OCI-LY3 (cell line): ENCODE results near the gene RPS27.

ENCODE experiments used
- H2AFZ ChIP-seq: fragments of 200-600, 300-600 bp; shearing (Covaris generic); 2 replicates; pipeline ENCODE4 v1.6.0; 2014; ENCODE audit warnings: antibody characterized with exemption, low read depth, low read length
- H3K27ac ChIP-seq: fragments of 200-600, 300-600 bp; sonication (generic); 2 replicates; pipeline ENCODE4 v1.5.1; 2014; ENCODE audit warnings: mild to moderate bottlenecking, low read length, moderate library complexity, mixed read lengths
- H3K27me3 ChIP-seq: fragments of 200-600, 300-600 bp; sonication (generic); 2 replicates; pipeline ENCODE4 v1.6.1; 2014; ENCODE audit warnings: low read depth, low read length, mixed read lengths
- H3K36me3 ChIP-seq: fragments of 200-600, 300-600 bp; sonication (generic); replicated peaks from 2 replicates; pipeline ENCODE3; 2014; ENCODE audit warnings: low read depth, low read length, mixed read lengths
- H3K4me1 ChIP-seq: fragments of 300-600, 200-600 bp; sonication (generic); 2 replicates; pipeline ENCODE4 v1.6.1; 2014; ENCODE audit warnings: low read length, mixed read lengths
- H3K4me2 ChIP-seq: fragments of 200-600, 300-600 bp; sonication (generic); 2 replicates; pipeline ENCODE4 v1.6.1; 2014; ENCODE audit warnings: low read length, mixed read lengths
- H3K4me3 ChIP-seq: fragments of 300-600, 200-600 bp; sonication (generic); 2 replicates; pipeline ENCODE4 v1.5.1; 2014; ENCODE audit warnings: antibody characterized with exemption, mild to moderate bottlenecking, low read length, moderate library complexity
- H3K79me2 ChIP-seq: fragments of 300-600, 200-600 bp; shearing (Covaris generic); 2 replicates; pipeline ENCODE4 v1.6.1; 2014; ENCODE audit warnings: mild to moderate bottlenecking, low read length, mixed read lengths
- H3K9ac ChIP-seq: fragments of 300-600, 200-600 bp; shearing (Covaris generic); 2 replicates; pipeline ENCODE4 v1.6.0; 2014; ENCODE audit warnings: mild to moderate bottlenecking, low read length, moderate library complexity
- H3K9me3 ChIP-seq: fragments of 200-600, 300-600 bp; shearing (Covaris generic); 2 replicates; pipeline ENCODE4 v1.6.1; 2014; ENCODE audit warnings: low read length, mixed read lengths; ENCODE audit not compliant: insufficient read depth
- H4K20me1 ChIP-seq: fragments of 200-600, 300-600 bp; sonication (generic); 2 replicates; pipeline ENCODE4 v1.6.1; 2016; ENCODE audit warnings: low read length, mixed read lengths; ENCODE audit not compliant: insufficient read depth
- EZH2phosphoT487 ChIP-seq: fragments of 200-600 bp; shearing (Covaris generic); IDR thresholded peaks from 2 replicates; pipeline ENCODE4 v1.6.1; 2018; ENCODE audit warnings: antibody characterized with exemption, mixed run types, low read depth
- TF ChIP-seq, protein P1 (sequence below): fragments of 200-600, 300-600 bp; sonication (generic); IDR thresholded peaks from 2 replicates; pipeline ENCODE4 v1.5.1; 2014; ENCODE audit warnings: antibody characterized with exemption, low read length, low read depth

RPS27 gene

DNA sequence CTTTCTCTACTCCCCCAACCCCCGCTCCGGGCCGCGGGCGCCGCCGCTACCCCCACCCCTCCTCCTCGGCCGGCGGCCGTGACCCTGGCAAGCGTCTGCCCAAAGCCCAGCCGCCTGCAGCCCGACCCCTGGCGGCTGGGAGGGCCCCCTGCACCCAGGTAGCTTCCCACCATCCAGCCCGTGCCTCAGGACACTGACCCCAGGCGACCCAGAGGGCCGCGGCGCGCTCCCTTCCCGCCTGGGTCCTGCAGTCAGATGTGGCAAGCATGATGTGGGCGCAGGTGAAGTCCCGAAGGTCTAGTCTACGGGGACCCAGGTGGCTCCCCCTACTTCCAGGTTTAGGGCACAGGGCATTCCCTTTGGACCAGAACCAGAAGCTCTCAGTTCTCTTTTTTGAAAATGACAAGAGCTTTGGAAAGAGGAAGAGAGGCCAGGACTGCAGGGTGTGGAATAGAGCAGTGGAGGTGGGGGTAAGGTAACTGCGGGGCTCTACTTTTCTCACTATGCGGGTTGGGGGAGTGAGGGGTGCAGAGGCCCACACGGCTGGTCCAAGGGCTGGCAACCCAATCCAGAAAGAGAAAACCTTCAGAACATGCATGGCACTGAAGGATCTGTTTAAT is 43.8 kb upstream of the RPS27 start, which contains the start of gene DENND4B:
TSS of gene DENND4B (minus strand) at position 97 of the 620 bp plus-strand sequence. CDS start 2,344 bp downstream, outside the sequence.
- H3K36me3 ChIP-seq, result peaks cover 63% of the 10 kb centered on the region
- TF ChIP-seq EZH2phosphoT487, result no peak
- TF ChIP-seq, protein P1, sequence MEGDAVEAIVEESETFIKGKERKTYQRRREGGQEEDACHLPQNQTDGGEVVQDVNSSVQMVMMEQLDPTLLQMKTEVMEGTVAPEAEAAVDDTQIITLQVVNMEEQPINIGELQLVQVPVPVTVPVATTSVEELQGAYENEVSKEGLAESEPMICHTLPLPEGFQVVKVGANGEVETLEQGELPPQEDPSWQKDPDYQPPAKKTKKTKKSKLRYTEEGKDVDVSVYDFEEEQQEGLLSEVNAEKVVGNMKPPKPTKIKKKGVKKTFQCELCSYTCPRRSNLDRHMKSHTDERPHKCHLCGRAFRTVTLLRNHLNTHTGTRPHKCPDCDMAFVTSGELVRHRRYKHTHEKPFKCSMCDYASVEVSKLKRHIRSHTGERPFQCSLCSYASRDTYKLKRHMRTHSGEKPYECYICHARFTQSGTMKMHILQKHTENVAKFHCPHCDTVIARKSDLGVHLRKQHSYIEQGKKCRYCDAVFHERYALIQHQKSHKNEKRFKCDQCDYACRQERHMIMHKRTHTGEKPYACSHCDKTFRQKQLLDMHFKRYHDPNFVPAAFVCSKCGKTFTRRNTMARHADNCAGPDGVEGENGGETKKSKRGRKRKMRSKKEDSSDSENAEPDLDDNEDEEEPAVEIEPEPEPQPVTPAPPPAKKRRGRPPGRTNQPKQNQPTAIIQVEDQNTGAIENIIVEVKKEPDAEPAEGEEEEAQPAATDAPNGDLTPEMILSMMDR, result peak; percentile 81
- no peaks in the 10 kb centered on the region for H3K9me3 ChIP-seq
- H3K4me2 ChIP-seq, result peak within 1 kb of the TSS; percentile 94
- H4K20me1 ChIP-seq, result 0 out of 2 replicates have a peak, but pooled peaks cover under 1% of the 10 kb centered on the region
- H3K27me3 ChIP-seq, result no peaks in the 10 kb centered on the region
- no peak within 1 kb of the TSS for H2AFZ ChIP-seq
- peak within 1 kb of the TSS; percentile 94 for H3K27ac ChIP-seq
- H3K9ac ChIP-seq, result peak within 1 kb of the TSS; percentile 98
- peaks cover 59% of the 10 kb centered on the region for H3K79me2 ChIP-seq
- peak within 1 kb of the TSS; percentile 83 for H3K4me3 ChIP-seq
- peaks cover 53% of the 10 kb centered on the region for H3K4me1 ChIP-seq

DNA sequence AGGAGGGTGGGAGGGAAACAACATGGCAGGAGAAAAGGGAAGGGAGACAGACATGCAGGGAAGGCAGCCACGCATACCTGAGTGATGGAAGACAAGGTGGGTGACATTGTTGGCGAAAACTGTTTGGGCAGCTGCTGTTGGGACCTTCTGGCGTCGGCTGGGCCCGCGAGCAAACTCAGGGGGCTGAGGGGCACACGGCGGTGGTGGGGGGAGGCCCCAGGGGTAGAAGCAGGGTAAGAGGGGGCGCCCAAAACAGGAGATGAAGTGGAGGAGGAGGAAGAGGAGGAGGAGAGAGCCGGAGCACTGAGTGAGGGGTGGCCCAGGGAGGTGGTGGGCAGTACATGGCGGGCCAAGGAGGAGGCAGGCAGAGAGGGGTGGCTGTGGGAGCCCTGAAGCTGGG is 39.4 kb upstream of the RPS27 start:
- peaks cover 68% of the 10 kb centered on the region for H3K79me2 ChIP-seq
- H3K36me3 ChIP-seq, result peaks cover 74% of the 10 kb centered on the region
- H3K9ac ChIP-seq, result no peak overlapping the region
- H3K4me1 ChIP-seq, result peaks cover 55% of the 10 kb centered on the region
- no peak for TF ChIP-seq EZH2phosphoT487
- TF ChIP-seq, protein P1, result no peak
- H3K27me3 ChIP-seq, result no peaks in the 10 kb centered on the region
- H3K4me3 ChIP-seq, result no peak overlapping the region
- H2AFZ ChIP-seq, result no peak overlapping the region
- peaks cover 38% of the 10 kb centered on the region for H4K20me1 ChIP-seq
- 0 out of 2 replicates have a peak overlapping the region, but pooled peaks have one; percentile 0 for H3K27ac ChIP-seq
- no peak overlapping the region for H3K4me2 ChIP-seq
- no peaks in the 10 kb centered on the region for H3K9me3 ChIP-seq

DNA sequence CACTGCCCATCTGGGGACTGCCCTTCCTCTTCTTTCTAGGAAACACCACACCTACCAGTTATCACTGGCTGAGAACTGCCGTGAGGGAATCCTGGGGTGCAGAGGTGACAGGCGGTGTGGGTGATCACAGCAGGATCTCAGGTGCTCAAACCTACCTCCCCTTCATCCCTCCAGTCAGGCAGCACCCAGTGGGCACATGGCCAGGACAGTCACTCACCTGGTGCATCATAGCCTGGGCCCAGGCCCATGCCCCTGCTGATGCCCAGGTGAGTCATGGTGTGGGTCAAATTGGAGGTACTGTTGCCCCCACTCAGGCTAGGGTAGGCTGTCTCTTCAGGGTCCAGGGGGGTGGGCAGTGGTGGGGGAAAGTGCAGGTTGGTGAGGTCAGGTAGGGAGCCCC is 38.8 kb upstream of the RPS27 start:
- Histone ChIP-seq H3K27me3 (no peaks in the 10 kb centered on the region), H3K27ac (no peak overlapping the region), H3K4me3 (no peak overlapping the region), H3K4me2 (no peak overlapping the region), H4K20me1 (peaks cover 44% of the 10 kb centered on the region), H3K36me3 (peaks cover 79% of the 10 kb centered on the region), H3K9me3 (no peaks in the 10 kb centered on the region), H3K9ac (no peak overlapping the region), H2AFZ (no peak overlapping the region), H3K4me1 (peaks cover 59% of the 10 kb centered on the region), H3K79me2 (peaks cover 75% of the 10 kb centered on the region)
- no peak for TF ChIP-seq EZH2phosphoT487
- TF ChIP-seq, protein P1, result no peak

DNA sequence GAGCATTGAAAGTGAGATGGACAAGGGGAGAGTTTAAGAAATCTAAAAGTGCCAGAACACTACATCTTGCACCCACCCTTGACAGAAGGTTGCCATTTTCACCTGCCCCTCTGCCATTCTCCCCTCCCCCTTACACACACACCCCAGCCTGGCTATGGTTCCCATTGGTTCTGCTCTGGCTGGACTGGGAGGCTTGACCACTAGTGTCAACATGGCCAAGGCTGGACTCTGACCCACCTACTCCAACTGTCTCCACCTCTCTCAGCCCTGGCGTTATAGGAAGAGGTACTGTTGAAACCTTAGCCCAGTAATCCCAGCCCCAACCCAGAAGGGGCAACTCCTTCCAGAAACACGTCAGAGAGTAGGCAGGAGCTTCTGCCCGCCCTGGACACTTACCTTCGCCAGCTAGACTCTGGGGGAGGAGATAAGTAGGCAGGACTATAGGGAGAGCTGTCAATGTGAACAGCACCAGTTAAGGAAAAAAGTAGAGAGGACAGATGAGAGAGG is 36.6 kb upstream of the RPS27 start:
- Histone ChIP-seq H3K4me1 (peaks cover 40% of the 10 kb centered on the region), H3K4me3 (no peak overlapping the region), H4K20me1 (peaks cover 45% of the 10 kb centered on the region), H3K79me2 (peaks cover 86% of the 10 kb centered on the region), H3K4me2 (no peak overlapping the region), H3K27me3 (no peaks in the 10 kb centered on the region), H2AFZ (no peak overlapping the region), H3K9ac (no peak overlapping the region), H3K36me3 (peaks cover 71% of the 10 kb centered on the region), H3K9me3 (no peaks in the 10 kb centered on the region), H3K27ac (no peak overlapping the region)
- TF ChIP-seq EZH2phosphoT487, result no peak
